Vagina (tissue), 2 donors: ENCODE measurements around the gene C20orf202. TPM values are rescaled to one million over a fixed set of nuclear protein-coding genes. Genes with fewer than 3 reads are reported as not detected.
"Not testable (repeated sequence)": the region's sequence is repeated elsewhere in the genome, so short reads cannot be mapped to it uniquely, and the experiment has no call there.

ENCODE experiments used
- DNase-seq, 2 donors: peaks; one replicate each; pipeline ENCODE4 v3.0.0-alpha.2; 2017; ENCODE audit errors: extremely low spot score in 2 of 2
- H3K27ac ChIP-seq: fragments of 200-600 bp; sonication (generic); one replicate; pipeline ENCODE4 v1.5.1; 2019
- H3K27me3 ChIP-seq: fragments of 200-600 bp; sonication (generic); one replicate; pipeline ENCODE4 v1.5.1; 2019
- H3K36me3 ChIP-seq, 2 donors: fragments of 200-600 bp; sonication (generic); one replicate each; pipeline ENCODE4 v1.5.1; 2017 to 2019
- H3K4me1 ChIP-seq: fragments of 200-600 bp; sonication (generic); one replicate; pipeline ENCODE4 v1.5.1; 2019
- H3K4me3 ChIP-seq, 2 donors: fragments of 200-600 bp; sonication (generic); 1 replicate in 1 of 2; 2 replicates in 1 of 2; pipeline ENCODE4 v1.5.1; 2016 to 2019
- H3K9me3 ChIP-seq: fragments of 200-600 bp; sonication (generic); one replicate; pipeline ENCODE4 v1.5.1; 2019
- CTCF ChIP-seq, 3 experiments: fragments of 450-650 bp in 2 of 3; fragments of 200-600 bp in 1 of 3; sonication (generic) in 1 of 3; IDR thresholded peaks; one replicate each; pipeline ENCODE4 v1.5.1; 2017 to 2019; ENCODE audit warnings: antibody characterized with exemption in 3 of 3, mild to moderate bottlenecking in 2 of 3, moderate library complexity in 2 of 3
- POLR2A ChIP-seq, 2 donors: fragments of 450-650 bp; IDR thresholded peaks; one replicate each; pipeline ENCODE4 v1.6.1; 2017; ENCODE audit warnings: antibody characterized with exemption in 2 of 2, mild to moderate bottlenecking in 2 of 2, moderate library complexity in 2 of 2
- POLR2AphosphoS5 ChIP-seq, 2 donors: sonication (generic); formaldehyde crosslinking; IDR thresholded peaks; one replicate each; pipeline ENCODE4 v1.9.0; 2017; ENCODE audit warnings: antibody characterized with exemption in 2 of 2, mild to moderate bottlenecking in 2 of 2, low read depth in 1 of 2; ENCODE audit not compliant: insufficient read depth in 1 of 2
- intact Hi-C: fragments of 100-400 bp; cut with DNase I; formaldehyde crosslinking; loops from one replicate; pipeline ENCODE4 v1.15.1; 2023
- total RNA-seq: library from RNA; depleted of rRNA; stranded (reverse); fragments of >200 nt; gene quantifications from one replicate; pipeline ENCODE4 v1.2.3, GENCODE V29; 2016

C20orf202 gene
- total RNA-seq, 1 donor from 2014 or later, result not detected

GRCh38 chr20:1241456-1241855 lies 38.2 kb downstream of the C20orf202 start:
- H3K36me3 ChIP-seq, result no peaks in the 10 kb centered on the region
- H3K27ac ChIP-seq, result no peak overlapping the region
- H3K4me1 ChIP-seq, result no peaks in the 10 kb centered on the region
- H3K4me3 ChIP-seq, result no peak overlapping the region
- no peaks in the 10 kb centered on the region for H3K9me3 ChIP-seq
- intact Hi-C loops, result no loop called here
- TF ChIP-seq POLR2AphosphoS5 (IDR thresholded peaks at IDR 0.05; ENCODE audit: insufficient read depth in 1 of 2, low read depth in 1 of 2) (no peak), CTCF (IDR thresholded peaks at IDR 0.05) (no peak), POLR2A (IDR thresholded peaks at IDR 0.05) (no peak)
- DNase-seq, result no peak
- H3K27me3 ChIP-seq, result no peaks in the 10 kb centered on the region

DNA sequence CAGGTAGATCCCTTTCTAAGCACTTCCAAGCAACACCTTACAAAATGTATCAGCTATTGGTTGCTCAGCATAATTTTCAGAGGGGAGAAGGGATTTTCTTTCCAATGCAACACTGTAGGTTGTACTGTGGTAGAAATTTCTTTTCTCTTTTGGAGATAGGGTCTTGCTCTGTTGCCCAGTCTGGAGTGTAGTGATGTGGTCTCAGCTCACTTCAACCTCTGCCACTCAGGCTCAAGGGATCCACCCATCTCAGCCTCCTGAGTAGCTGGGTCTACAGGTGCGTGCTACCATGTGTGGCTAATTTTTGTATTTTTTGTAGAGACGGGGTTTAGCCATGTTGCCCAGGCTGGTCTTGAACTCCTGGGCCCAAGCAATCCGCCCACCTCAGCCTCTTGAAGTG lies 38.8 kb downstream of the C20orf202 start:
- intact Hi-C loops, result no loop called here
- H3K4me3 ChIP-seq, result no peak overlapping the region
- H3K36me3 ChIP-seq, result no peaks in the 10 kb centered on the region
- H3K4me1 ChIP-seq, result no peaks in the 10 kb centered on the region
- H3K27me3 ChIP-seq, result no peaks in the 10 kb centered on the region
- H3K9me3 ChIP-seq, result no peaks in the 10 kb centered on the region
- TF ChIP-seq CTCF (IDR thresholded peaks at IDR 0.05), result no peak
- no peak for TF ChIP-seq POLR2AphosphoS5 (IDR thresholded peaks at IDR 0.05; ENCODE audit: insufficient read depth in 1 of 2, low read depth in 1 of 2)
- TF ChIP-seq POLR2A (IDR thresholded peaks at IDR 0.05), result no peak
- DNase-seq, result no peak
- H3K27ac ChIP-seq, result no peak overlapping the region

DNA sequence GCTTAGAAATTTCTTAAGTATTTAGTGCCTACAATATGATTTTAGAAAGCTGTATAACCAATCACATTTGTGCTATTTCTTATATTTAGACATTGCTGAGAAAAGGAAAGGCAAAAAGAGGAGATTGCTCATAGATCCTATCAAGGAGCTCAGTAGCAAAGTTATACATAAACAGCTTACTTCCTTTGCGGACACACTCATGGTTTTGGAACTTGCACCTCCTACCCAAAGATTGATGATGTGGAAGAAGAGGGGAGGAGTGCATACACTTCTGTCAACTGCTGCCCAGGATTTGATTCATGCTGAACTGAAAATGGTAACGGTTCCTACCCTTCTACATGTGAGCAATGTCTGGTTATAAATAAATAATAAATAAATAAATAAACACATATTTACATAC lies 39.3 kb downstream of the C20orf202 start:
- Histone ChIP-seq H3K9me3 (no peaks in the 10 kb centered on the region), H3K27ac (no peak overlapping the region), H3K36me3 (no peaks in the 10 kb centered on the region), H3K4me1 (no peaks in the 10 kb centered on the region), H3K27me3 (no peaks in the 10 kb centered on the region), H3K4me3 (no peak overlapping the region)
- intact Hi-C loops, result no loop called here
- DNase-seq, result no peak
- TF ChIP-seq POLR2A (IDR thresholded peaks at IDR 0.05), result no peak
- TF ChIP-seq CTCF (IDR thresholded peaks at IDR 0.05), result no peak

GRCh38 chr20:1245578-1245977 lies 42.3 kb downstream of the C20orf202 start:
- Histone ChIP-seq H3K36me3 (no peaks in the 10 kb centered on the region), H3K27me3 (no peaks in the 10 kb centered on the region), H3K27ac (no peak overlapping the region), H3K4me3 (no peak overlapping the region), H3K4me1 (no peaks in the 10 kb centered on the region), H3K9me3 (no peaks in the 10 kb centered on the region)
- TF ChIP-seq POLR2AphosphoS5 (IDR thresholded peaks at IDR 0.05; ENCODE audit: insufficient read depth in 1 of 2, low read depth in 1 of 2), result no peak
- no peak for TF ChIP-seq POLR2A (IDR thresholded peaks at IDR 0.05)
- TF ChIP-seq CTCF (IDR thresholded peaks at IDR 0.05), result no peak
- no peak for DNase-seq
- intact Hi-C loops, result no loop called here

DNA sequence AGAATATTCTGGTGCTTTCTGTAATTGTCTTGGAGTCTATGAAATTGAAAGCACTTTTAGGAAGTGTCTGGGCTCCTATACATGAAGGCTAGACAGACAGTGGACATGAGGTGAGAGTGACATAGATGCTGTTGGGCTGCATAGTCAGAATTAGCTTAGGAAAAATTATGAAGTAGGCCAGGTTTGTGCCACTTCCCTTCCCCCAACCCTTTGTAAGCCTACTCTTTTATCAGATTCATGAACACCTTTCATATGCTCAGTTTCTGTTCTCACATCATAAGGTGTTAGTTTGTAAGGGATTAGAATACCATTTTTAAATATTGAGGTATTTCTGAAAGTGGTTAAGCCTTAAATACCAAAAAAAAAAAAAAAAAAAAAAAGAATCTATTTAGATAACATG lies 44.4 kb downstream of the C20orf202 start:
- Histone ChIP-seq H3K4me1 (no peaks in the 10 kb centered on the region), H3K27me3 (no peaks in the 10 kb centered on the region), H3K36me3 (no peaks in the 10 kb centered on the region), H3K9me3 (no peaks in the 10 kb centered on the region), H3K4me3 (no peak overlapping the region), H3K27ac (no peak overlapping the region)
- DNase-seq, result no peak
- TF ChIP-seq POLR2A (IDR thresholded peaks at IDR 0.05), result no peak
- TF ChIP-seq POLR2AphosphoS5 (IDR thresholded peaks at IDR 0.05; ENCODE audit: insufficient read depth in 1 of 2, low read depth in 1 of 2), result no peak
- no peak for TF ChIP-seq CTCF (IDR thresholded peaks at IDR 0.05)
- intact Hi-C loops, result no loop called here

GRCh38 chr20:1250282-1250681 lies 47.0 kb downstream of the C20orf202 start:
- H3K27me3 ChIP-seq, H3K27ac ChIP-seq, DNase-seq, H3K4me3 ChIP-seq, H3K9me3 ChIP-seq, H3K36me3 ChIP-seq, H3K4me1 ChIP-seq, intact Hi-C loops: not testable (repeated sequence)
